Measurements from ENCODE around the gene FBLN5.

DNA sequence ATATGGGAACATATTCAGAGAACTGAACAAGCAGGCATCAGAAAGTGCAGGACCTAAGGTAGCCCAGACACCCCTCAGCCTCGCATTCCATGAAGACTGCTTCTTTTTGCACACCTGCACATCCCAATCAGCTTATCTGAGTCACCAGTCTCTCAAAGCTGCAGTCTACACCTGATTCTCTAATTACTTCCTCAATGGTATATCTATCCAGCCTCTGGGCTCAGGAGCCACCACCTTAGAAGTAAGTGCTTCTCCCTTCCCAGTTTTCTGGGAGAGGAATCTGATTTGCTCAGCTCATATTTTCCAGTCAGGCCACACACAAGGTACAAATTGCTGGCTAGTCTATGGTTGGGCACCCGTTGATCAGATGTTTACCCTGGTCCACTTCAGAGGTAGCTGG lies 101.8 kb downstream of the FBLN5 start:
- TF ChIP-seq, protein P1, sequence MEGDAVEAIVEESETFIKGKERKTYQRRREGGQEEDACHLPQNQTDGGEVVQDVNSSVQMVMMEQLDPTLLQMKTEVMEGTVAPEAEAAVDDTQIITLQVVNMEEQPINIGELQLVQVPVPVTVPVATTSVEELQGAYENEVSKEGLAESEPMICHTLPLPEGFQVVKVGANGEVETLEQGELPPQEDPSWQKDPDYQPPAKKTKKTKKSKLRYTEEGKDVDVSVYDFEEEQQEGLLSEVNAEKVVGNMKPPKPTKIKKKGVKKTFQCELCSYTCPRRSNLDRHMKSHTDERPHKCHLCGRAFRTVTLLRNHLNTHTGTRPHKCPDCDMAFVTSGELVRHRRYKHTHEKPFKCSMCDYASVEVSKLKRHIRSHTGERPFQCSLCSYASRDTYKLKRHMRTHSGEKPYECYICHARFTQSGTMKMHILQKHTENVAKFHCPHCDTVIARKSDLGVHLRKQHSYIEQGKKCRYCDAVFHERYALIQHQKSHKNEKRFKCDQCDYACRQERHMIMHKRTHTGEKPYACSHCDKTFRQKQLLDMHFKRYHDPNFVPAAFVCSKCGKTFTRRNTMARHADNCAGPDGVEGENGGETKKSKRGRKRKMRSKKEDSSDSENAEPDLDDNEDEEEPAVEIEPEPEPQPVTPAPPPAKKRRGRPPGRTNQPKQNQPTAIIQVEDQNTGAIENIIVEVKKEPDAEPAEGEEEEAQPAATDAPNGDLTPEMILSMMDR (IDR thresholded peaks at IDR 0.05), result no peak
- no peak for TF ChIP-seq POLR2A (IDR thresholded peaks at IDR 0.05)
